Activated CD4-positive, alpha-beta T cell treated with anti-CD3 and anti-CD28 coated beads for 48 hours (primary cell): ENCODE data around the gene COASY.

Source experiments
- DNase-seq: peaks from one replicate; pipeline ENCODE4 v3.0.0-alpha.2; 2020

Gene COASY

DNA sequence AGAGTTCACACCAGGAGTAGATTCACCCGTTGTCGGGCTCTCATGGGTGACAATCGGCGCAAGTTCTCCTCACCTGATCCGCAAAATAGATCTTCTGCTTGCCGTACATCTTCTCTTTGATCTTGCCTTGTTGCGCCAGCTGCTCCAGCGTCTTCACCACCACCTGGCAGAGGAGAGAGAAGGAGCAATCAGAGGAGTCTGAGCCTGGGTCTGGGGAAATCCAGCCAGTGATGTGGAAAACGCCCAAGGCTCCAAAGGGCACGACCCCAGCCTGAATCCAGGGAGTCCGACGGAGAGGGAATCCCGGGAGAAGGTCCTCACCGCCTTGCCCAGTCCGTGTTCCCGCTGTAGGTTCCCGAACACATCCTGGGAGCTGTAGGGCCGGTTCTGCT, 15.2 kb downstream of the COASY start:
- DNase-seq = peak; percentile 39

DNA sequence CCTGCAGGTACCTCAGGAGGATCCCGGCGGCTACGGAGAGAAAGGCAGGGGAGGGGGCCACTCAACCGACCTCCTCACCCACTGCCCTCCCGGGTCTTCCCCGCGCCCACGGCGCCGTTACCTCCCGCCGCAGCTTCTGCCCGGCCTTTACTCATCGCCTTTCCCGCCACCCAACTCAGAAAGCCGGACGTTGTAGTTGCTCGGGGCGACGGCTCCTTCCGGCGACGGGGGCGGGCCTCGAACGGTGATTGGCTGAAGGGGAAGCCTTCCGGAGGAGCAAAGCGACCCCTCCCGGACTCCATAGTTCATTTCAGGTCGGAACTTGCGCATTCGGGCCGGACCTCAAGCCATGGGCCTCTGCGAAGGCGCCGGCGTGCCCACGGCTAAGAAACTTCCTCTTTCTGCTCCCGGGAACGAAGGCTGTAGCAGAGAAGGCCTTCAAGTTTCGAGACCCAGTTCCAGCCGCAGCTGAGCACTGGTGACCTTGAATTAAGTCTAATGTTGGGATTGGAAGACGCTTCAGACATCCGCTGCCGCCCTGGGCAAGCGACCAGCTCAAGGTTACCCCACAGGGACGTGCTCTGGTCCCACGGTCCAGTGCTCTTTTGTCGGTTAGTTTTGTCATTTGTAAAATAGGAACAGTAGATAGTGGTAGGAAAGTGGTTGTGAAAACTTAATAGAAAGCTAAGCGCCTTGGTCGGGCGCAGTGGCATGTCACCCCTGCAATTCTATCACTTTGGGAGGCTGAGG, 15.8 kb downstream of the COASY start, which contains the start of gene PSMC3IP:
PSMC3IP (minus strand) TSS at position 198 of the 750 bp plus-strand sequence; CDS start at position 155, 43 bp downstream.
- peak; percentile 97 for DNase-seq

DNA sequence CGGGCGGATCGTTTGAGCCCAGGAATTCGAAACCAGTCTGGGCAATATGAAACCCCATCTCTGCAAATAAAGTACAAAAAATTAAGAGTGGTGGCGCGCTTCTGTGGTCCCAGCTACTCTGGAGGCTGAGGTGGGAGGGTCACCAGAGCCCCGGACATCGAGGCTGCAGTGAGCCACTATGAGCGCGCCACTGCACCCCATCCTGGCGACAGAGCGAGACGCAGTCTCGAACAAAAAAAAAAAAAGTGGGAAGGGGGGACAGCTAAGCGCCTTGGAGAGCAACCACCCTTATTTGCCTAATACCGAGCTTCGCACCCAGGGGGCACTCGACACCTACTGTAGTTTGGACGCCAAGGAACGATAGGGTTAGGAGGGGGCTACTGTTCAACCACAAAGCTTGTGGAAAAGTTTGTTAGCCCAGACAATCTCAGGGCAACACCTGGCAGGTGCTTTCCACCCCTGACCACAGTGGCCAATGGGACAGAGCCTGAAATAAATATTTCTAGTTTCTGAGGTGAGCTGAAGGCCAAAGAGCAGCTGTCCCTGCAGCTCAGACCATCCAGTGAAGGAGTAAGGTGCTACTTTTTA, 16.4 kb downstream of the COASY start:
- DNase-seq = peak; percentile 85

DNA sequence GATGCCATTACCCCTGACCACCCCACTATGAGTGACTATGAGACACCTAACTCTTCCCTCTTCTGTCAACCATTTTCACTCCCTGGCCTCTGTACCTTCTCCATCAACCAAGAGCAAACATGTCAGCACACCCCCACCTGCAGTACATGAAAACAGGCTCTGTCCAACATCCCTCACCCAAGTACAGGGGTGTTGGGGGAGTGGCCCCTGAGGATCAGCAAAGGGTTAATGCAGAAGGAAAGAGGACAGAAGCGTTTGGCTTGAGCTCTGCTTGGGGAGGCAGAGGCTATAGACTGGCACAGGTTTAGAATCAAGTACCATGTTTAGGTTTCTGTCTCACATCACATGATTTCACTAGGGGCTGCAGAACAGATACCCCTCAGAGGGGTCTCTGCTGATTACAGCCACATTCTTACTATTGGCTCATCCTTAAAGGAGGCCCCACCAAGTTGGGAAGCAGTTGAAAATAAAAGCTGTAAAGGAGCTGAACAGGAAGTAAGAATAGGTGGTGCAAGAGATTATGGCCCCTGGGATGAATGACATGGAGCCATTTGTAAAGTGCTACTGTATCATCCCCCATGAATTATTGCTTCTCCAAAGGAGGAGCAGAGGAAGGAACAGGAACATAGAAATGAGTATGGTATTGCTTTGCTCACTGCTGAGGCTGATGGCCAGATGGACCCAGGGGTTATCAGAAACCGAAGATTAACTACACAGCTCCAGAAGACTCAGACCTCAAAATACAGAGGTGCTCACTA, 18.0 kb downstream of the COASY start:
- DNase-seq = no peak

DNA sequence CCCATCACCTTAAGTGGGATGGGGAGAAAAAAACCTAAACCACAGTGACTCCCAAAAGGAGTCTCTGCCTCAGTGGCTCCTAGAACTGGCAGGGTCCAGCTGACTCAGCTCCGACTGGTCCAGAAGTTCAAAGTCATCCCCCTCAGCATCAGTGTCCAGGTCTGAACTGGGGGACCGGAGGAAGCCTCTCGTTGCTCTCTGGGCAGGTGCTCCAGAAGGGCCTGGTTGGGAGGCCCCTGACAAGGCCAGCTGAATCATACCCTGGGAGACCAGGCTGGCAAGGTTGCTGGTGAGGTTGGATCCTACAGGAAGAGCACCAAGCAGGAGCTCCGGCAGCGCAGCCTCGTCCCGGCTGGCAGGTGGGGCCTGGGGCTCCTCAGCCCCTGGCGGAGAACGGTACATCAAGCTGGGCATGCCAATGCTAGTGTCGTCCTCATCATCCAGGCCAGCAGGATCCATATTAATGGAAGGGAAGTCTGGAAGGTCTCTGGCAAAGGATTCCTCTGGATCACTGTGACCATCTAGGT, 19.9 kb downstream of the COASY start:
- no peak for DNase-seq

DNA sequence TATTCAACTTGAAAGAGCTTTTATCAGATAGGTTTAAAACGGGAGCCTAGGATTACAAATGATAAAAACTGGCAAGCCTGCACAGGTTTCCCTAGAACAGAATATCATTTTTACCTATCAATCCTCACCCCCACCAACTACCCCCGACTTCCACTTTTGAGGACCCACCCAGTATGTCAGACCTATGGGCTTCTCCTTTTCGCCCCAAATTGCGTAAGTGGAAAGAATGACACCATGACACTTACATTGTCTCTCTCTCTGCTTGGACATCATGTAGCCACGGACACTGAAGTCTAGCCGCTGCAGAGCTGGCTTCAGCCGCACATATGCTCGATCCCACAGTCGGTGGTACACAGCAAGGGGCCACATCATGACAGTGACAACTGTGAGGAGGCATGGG, 22.9 kb downstream of the COASY start:
- DNase-seq = no peak

DNA sequence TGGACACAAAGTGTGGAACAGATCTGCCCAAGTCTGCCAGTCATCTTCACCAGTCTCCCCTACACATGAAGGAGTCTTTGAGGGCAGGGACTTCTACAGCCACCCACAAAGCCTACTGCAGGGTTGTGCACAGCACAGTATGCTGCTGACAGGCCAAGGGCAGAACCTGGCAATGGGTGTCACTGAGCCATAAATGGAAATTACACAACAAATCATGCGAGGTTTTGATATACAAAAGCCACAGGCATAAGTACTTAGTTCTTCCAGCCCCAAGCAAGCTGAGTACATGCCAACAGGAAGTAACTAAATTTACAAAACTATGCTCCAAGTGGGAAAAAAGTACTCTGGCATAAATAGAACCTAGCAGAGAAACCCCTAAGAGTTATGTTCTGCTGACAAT, 23.4 kb downstream of the COASY start:
- DNase-seq = no peak

DNA sequence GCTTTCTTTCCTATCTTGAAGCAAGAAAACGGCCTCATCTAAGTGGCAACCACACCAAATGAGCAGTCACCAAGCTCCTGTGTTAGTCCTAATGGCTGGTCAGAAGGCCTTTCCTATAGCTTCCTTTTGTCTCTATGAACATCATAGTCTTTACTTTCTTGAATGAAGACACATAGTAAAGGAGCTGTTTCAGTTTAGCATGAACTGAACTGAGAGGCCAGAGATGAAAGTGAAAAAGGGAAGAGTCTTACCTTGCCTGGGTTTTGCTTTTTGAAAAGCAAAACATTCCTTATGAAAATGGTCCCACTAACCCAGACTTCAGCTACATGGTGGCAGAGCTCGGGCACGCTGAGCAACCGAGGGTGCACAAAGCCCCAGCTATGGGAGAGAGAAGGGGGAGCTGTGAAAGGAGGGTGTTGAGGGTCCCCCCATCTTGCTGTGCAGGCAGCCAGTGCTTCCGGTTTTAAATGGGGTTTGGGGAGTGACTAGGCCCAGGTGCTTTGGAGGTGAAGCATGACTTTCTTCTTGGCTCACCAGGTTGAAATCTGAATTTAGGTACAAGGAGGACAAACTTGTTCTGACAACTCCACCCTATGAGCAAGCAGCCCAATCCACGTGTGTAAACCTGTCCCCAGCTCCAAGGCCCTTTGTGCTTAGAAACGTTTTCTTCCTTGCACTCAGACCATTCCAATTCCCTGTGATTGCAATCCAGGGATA, 24.7 kb downstream of the COASY start:
- DNase-seq = no peak

DNA sequence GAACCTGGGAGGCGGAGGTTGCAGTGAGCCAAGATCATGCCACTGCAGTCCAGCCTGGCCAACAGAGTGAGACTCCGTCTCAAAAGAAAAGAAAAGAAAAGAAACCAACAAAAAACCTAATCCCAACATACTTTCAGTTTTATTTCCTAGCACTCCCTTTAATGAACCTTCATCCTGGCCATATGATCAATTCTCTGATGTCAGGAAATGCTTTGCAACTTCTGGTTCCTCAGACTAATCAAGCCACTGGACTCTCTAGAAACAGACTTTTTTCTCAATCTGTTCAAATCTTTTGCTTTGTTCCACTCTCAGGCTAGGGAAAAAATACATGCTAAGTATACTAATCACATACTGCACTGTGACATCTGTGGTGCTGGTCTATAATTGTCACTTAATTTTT, 28.9 kb downstream of the COASY start:
- no peak for DNase-seq

DNA sequence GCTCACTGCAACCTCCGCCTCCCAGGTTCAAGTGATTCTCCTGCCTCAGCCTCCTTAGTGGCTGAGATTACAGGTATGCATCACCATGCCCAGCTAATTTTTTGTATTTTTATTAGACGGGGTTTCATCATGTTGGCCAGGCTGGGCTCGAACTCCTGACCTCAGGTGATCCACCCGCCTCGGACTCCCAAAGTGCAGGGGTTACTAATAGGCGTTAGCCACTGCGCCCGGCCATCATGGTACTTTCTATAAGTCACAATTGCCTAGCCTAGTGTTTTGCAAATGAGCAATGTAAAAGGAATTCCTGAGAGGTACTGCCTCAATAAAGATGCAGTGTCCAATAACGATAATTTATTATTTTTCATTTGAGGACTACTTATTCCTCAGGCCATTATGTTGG, 29.5 kb downstream of the COASY start:
- DNase-seq = no peak

DNA sequence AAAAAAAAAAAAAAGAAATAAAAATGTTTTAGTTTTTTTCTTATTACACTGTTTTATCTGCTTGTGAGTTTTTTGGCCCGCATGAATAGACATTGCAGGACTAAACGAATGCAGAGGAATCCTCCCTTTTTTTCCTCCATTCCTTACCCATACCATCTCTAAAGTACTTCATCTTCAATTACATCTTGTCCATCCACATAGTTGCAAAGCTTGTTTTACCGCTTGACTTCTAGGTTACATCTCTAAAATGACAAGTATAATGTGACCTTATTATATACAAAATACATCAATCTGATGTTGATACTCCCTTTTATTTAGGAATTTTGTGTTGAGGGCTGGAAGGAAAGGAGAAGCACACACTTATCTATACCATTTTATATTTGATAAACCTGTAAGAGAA, 34.4 kb downstream of the COASY start:
- no peak for DNase-seq

DNA sequence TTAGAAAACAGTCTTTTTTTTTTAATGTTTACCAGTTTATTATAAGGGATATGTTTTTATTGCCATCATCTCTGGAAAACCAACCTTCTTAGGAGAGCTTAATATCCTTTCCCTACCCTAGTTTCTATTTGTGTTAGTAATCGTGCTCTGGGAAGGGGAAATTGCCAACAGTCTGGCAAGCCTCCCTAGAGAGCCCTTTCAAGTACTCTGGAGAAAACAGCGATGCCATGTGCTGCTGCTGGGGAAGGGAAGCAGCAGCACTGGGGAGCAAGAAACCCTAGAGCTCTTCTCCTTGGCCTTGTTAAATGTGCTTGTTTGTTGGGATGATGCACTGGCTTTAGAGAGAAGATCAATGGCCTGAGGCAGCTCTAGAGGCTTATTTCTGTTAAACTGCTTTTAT, 37.0 kb downstream of the COASY start:
- DNase-seq = no peak

DNA sequence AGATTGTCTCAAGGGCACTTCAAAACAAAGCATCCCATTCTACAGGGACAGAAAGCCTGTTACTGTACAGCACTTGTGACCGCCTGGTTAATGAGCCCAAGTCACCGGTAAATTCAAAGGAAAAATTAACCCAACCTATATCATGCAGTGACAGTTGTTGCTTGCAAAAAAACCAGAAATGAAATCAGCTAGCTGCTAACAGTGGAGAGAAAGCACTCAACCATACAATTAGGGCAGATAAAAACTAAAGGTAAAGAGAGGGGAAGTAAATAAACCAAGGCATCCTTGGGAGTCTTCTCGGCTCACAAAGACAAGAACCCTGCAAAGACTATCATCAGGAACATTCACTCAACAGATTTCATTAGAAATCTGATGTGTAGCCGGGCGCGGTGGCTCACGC, 41.4 kb downstream of the COASY start:
- DNase-seq = no peak

DNA sequence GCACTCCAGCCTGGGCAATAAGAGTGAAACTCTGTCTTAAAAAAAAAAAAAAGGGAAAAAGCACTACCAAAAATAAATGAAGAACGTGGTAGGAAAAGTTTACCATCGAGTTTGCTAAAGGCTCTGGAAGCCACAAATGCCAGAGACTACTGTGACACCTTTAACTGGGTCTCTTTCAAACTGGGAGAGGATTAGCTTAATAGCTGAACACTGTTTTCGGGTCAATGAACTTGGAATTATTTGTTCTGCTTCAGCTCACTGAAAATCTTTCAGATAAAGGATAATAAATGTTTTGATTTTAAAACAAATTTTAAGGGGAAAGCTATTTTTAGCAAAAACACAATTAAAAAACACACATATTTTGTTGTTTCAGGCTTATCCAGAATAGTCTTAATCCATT, 45.8 kb downstream of the COASY start:
- DNase-seq = no peak

DNA sequence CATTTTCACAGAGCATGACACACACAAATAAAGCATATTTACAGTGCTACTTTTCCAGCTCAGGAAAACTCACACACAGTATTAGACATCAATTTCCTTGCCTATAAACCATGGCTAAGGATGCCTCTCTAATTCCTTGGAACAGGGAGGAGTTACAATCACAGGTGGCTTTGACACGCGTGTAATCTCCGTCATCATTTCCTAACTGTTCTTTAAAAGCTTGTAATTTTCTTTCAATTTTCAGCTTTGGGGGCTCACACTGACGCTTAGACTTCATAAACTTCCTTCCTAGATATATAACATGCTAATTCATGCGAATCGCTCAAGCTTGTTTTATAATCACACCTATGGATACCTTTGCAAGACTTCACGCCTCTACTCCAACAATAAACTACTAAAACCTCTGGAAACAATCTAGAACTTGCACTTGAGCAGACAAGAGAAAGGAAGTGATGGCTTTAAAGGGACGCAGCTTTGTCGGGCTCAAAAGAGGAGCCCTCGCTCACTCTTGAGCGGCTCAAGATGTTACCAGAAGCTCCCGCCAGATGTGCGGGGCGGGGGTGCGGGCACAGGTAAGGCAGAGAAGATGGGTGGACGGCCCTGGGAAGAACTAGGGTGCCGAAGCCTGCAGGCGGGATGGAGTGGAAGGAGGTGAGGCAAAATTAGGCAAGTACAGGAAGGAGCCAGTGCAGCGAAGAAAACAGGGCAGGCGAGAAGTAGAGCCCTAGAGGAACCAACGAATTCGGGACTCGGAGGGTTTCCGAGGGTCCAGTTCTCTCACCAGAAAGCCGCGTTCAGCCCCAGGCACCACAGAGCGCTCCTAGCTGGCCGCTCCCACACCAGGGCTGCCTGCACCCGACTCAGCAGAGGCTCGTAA, 46.6 kb downstream of the COASY start:
- peak; percentile 25 for DNase-seq

DNA sequence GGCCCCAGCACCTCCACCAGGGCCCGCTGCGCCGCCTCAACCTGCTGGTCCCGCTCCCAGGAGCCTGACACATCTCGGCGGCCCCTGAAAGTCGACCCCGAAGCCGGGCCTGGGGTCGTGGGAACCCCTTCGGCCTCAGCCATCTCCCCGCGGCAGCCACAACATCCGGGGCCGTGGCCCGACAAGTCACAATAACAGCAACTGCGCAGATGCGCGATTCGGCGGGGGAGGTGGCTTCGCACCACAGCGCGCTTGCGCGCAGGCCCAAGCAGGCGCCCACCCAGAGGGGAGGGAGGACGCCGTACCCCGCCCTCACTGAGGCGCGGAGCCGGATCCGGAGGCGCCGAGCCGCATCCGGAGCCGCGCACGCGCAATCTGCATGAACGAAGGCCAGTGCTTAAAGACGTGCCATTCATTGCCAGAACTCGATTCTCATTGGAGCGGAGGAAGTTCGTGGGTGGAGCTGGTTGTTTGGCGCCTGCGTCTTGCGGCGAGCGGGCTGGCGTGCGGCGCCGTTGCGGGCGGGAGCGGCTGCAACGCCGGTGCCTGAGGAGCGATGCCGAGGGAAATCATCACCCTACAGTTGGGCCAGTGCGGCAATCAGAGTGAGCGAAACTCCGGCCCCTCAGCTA, 47.4 kb downstream of the COASY start, which contains the start of the genes RETREG3 and TUBG1:
RETREG3 (minus strand) TSS at position 193 of the 632 bp plus-strand sequence; CDS start at position 143, 50 bp downstream.
TUBG1 (plus strand) TSS at position 502 of the 632 bp plus-strand sequence; CDS start at position 557, 55 bp downstream.
- DNase-seq = peak; percentile 99

DNA sequence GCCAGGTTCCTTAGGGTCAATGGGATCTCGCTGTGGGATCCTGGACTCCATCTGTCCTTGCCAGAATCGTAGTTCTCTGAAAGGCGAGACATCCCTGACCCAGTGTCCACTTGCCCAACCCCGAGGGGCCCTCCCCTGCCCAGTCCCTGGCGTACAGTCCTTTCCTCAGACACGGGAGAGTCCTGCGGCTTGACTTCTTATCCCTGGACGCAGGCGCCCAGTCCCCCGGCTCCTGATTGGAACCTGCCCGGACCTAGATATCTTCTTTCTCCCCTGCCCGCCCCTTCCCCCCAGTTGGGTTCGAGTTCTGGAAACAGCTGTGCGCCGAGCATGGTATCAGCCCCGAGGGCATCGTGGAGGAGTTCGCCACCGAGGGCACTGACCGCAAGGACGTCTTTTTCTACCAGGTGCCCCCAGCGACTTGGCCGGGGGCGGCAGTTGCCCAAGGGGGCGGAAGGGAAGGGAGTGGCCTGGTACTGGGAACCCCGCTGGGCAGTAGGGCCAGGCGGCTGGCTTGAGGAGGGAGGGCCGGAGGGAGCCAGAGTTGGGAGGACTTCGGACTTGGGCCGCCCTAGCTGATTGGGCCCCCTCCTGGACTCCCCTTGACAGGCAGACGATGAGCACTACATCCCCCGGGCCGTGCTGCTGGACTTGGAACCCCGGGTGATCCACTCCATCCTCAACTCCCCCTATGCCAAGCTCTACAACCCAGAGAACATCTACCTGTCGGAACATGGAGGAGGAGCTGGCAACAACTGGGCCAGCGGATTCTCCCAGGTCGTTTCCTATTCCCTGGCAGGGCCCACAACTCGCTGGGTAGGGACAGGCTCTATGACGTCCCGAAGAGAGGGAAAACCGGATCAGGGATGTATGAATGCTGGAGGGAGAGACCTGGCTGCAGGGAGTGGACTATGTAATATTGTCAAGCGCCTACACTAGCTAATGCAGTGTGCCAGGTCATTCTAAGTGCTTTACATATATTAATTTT, 48.2 kb downstream of the COASY start:
- peak; percentile 27 for DNase-seq

DNA sequence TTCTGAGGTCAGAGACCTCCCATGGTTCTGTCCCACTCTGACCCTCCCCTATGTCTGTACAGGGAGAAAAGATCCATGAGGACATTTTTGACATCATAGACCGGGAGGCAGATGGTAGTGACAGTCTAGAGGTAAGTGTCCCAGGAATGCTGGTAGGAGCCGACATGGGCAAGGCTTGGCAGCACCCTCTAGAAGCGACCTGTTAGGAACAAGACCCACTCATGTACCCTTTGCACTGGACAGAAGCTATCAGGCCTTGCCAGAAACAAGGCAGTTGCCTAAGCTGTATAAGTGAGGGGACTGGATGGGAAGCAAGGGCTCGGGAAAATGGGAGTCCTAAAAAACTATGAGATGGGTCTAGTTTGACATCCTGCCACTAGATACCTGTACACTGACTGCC, 50.1 kb downstream of the COASY start:
- no peak for DNase-seq

DNA sequence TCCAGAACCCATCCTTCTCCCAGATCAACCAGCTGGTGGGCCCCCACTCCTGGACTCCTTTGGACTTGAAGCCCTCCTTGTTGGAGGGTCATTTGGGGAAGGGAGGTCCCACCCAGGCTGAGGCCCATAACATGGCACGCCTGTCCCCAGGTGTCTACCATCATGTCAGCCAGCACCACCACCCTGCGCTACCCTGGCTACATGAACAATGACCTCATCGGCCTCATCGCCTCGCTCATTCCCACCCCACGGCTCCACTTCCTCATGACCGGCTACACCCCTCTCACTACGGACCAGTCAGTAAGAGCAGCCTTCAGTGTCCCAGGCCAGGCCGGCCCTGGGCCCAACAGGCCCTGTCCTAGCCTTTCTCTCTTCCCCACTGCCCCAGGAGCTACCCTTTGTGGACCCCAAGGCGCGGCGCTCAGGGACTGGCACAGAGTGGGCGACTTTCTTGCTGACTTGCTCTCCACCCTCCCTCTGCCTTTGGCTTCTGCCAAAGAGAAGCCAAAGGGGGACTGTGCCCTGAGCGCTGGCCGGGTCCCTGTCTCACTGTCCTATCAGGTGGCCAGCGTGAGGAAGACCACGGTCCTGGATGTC, 51.8 kb downstream of the COASY start:
- no peak for DNase-seq
